Measurements from ENCODE around the gene GOLGA1. TPM values are rescaled to one million over a fixed set of nuclear protein-coding genes. Genes with fewer than 3 reads are reported as not detected.

Gene GOLGA1
- total RNA-seq, 2 experiments from 2014 or later, result 19.0 to 19.2 TPM

DNA sequence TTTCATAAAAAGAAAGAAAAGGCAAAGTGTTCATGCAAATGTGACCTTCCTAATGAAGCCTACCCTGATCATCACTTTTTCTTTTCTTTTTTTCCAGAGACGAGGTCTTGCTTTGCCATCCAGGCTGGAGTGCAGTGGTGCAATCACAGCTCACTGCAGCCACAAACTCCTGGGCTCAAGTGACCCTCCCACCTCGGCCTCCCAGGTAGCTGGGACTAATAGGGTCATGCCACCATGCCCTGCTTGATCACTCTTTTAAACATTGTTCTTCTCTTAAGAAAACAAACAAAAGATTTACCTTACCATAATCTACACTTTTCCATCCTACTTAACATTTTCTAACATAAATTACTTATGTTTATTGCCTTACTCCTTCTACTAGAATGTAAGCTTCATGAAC lies 8.5 kb upstream of the GOLGA1 start:
- Histone ChIP-seq H3K27ac (ENCODE audit: low read depth, low read length, poor library complexity, severe bottlenecking) (peak overlapping the region; percentile 75), H3K4me3 (ENCODE audit: low read depth, low read length, poor library complexity, severe bottlenecking) (no peak overlapping the region), H3K9me2 (ENCODE audit: insufficient read depth, low read length) (no peaks in the 10 kb centered on the region), H3K4me1 (ENCODE audit: insufficient read depth, low read length, poor library complexity, severe bottlenecking) (peaks cover 41% of the 10 kb centered on the region), H3K9me3 (ENCODE audit: low read length) (no peaks in the 10 kb centered on the region), H3K36me3 (ENCODE audit: insufficient read depth, low read length) (peaks cover 15% of the 10 kb centered on the region), H3K4me2 (ENCODE audit: low read length) (peak overlapping the region; percentile 70), H2AFZ (ENCODE audit: low read length) (no peak overlapping the region), H4K20me1 (ENCODE audit: insufficient read depth, low read length) (no peaks in the 10 kb centered on the region), H3K79me2 (ENCODE audit: insufficient read depth, low read depth, low read length) (no peaks in the 10 kb centered on the region)
- ChIA-PET POLR2A (interaction anchor here (0.6 to 2.0 kb wide), 8 partner anchors 8 to 1785 kb away, joined by 3 to 17 read pairs (median 5); partner anchors contain the start of gene RPL35), CTCF (ENCODE audit: unreplicated experiment) (no interaction called here)
- no TSS peak for BruUV-seq (replicated peaks)
- intact Hi-C loops (cut with micrococcal nuclease; ENCODE audit: unreplicated experiment), result no loop called here
- TF ChIP-seq, protein P1, sequence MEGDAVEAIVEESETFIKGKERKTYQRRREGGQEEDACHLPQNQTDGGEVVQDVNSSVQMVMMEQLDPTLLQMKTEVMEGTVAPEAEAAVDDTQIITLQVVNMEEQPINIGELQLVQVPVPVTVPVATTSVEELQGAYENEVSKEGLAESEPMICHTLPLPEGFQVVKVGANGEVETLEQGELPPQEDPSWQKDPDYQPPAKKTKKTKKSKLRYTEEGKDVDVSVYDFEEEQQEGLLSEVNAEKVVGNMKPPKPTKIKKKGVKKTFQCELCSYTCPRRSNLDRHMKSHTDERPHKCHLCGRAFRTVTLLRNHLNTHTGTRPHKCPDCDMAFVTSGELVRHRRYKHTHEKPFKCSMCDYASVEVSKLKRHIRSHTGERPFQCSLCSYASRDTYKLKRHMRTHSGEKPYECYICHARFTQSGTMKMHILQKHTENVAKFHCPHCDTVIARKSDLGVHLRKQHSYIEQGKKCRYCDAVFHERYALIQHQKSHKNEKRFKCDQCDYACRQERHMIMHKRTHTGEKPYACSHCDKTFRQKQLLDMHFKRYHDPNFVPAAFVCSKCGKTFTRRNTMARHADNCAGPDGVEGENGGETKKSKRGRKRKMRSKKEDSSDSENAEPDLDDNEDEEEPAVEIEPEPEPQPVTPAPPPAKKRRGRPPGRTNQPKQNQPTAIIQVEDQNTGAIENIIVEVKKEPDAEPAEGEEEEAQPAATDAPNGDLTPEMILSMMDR (conservative IDR thresholded peaks at IDR 0.05; ENCODE audit: low read length), result no peak
- TF ChIP-seq EZH2phosphoT487 (IDR thresholded peaks at IDR 0.05; ENCODE audit: borderline replicate concordance, low read depth, low read length), result no peak
- no peak for DNase-seq (ENCODE audit: low spot score)

DNA sequence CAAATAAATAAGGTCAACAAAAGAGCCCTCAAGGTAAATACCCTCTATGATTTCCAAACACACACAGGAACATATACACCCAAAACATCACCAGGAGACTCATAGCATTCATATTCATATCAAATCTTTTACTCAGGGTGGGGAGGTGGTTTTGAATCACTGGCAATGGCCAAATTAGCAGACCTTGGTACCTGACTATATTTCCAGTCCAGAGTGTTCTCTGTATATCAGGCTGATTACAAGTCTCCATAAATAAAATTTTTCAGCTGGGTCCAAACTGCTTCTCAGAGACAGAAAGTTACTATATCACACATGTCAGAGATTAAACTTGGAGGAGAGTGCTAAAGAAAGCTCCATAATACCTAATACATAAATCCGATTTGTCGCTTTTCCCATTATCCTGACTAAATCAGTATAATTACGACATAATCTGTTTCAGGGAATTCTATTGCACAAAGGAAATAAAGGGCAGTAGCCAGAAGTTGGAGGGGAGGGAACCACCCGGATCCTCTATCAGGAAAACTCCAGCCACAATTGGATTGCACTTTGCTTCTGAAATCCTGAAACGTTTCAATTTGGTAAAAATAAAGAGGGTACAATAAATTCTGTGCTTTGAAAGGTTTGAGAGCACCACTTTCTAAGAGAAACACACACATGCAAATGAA lies 7.0 kb upstream of the GOLGA1 start:
- intact Hi-C loops (cut with micrococcal nuclease; ENCODE audit: unreplicated experiment), result no loop called here
- Histone ChIP-seq H3K79me2 (ENCODE audit: insufficient read depth, low read depth, low read length) (no peaks in the 10 kb centered on the region), H3K9me2 (ENCODE audit: insufficient read depth, low read length) (no peaks in the 10 kb centered on the region), H3K36me3 (ENCODE audit: insufficient read depth, low read length) (peaks cover 15% of the 10 kb centered on the region), H3K27ac (ENCODE audit: low read depth, low read length, poor library complexity, severe bottlenecking) (peak overlapping the region; percentile 14), H3K9me3 (ENCODE audit: low read length) (no peaks in the 10 kb centered on the region), H4K20me1 (ENCODE audit: insufficient read depth, low read length) (no peaks in the 10 kb centered on the region), H3K4me1 (ENCODE audit: insufficient read depth, low read length, poor library complexity, severe bottlenecking) (peaks cover 47% of the 10 kb centered on the region), H3K4me2 (ENCODE audit: low read length) (no peak overlapping the region), H2AFZ (ENCODE audit: low read length) (no peak overlapping the region), H3K4me3 (ENCODE audit: low read depth, low read length, poor library complexity, severe bottlenecking) (no peak overlapping the region)
- TF ChIP-seq, protein P1 (conservative IDR thresholded peaks at IDR 0.05; ENCODE audit: low read length), result no peak
- no peak for TF ChIP-seq EZH2phosphoT487 (IDR thresholded peaks at IDR 0.05; ENCODE audit: borderline replicate concordance, low read depth, low read length)
- DNase-seq (ENCODE audit: low spot score), result no peak
- no TSS peak for BruUV-seq (replicated peaks)
- ChIA-PET CTCF (ENCODE audit: unreplicated experiment) (no interaction called here), POLR2A (interaction anchor here (0.5 to 0.9 kb wide), 2 partner anchors 9 to 75 kb away, joined by 3 read pairs; no protein-coding TSS in a partner anchor)

DNA sequence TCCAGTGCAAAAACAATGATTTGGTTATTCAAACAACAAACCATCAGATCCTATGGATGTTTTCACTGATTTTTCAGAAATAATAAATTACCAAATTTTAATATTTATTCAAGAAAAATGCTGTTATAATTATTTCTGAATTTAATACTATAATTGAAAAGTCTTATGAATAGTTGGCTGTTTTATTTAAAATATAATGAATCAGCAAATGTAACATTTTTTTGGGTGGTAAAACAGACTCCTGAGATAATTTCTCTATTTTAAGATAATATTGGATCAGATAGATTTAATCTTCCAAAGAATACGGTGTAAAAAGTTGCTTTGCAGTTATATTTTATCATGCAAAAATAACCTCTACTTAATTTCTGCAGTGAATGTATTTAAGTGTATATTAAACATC lies 5.3 kb upstream of the GOLGA1 start:
- Histone ChIP-seq H3K79me2 (ENCODE audit: insufficient read depth, low read depth, low read length) (no peaks in the 10 kb centered on the region; the same call in 1 of the 2 replicates), H3K27ac (ENCODE audit: low read depth, low read length, poor library complexity, severe bottlenecking) (no peak overlapping the region), H3K4me1 (ENCODE audit: insufficient read depth, low read length, poor library complexity, severe bottlenecking) (peaks cover 53% of the 10 kb centered on the region), H4K20me1 (ENCODE audit: insufficient read depth, low read length) (no peaks in the 10 kb centered on the region), H3K9me3 (ENCODE audit: low read length) (no peaks in the 10 kb centered on the region), H3K9me2 (ENCODE audit: insufficient read depth, low read length) (no peaks in the 10 kb centered on the region), H3K4me3 (ENCODE audit: low read depth, low read length, poor library complexity, severe bottlenecking) (no peak overlapping the region), H3K36me3 (ENCODE audit: insufficient read depth, low read length) (no peaks in the 10 kb centered on the region; the same call in 1 of the 2 replicates), H2AFZ (ENCODE audit: low read length) (no peak overlapping the region), H3K4me2 (ENCODE audit: low read length) (no peak overlapping the region)
- CTCF ChIA-PET (ENCODE audit: unreplicated experiment), result no interaction called here
- no peak for DNase-seq (ENCODE audit: low spot score)
- POLR2A ChIA-PET, result no interaction called here
- intact Hi-C loops (cut with micrococcal nuclease; ENCODE audit: unreplicated experiment), result no loop called here
- TF ChIP-seq, protein P1 (conservative IDR thresholded peaks at IDR 0.05; ENCODE audit: low read length), result no peak
- TF ChIP-seq EZH2phosphoT487 (IDR thresholded peaks at IDR 0.05; ENCODE audit: borderline replicate concordance, low read depth, low read length), result no peak
- no TSS peak for BruUV-seq (replicated peaks)
